PC-9 (cell line): ENCODE measurements around the gene SLC25A21. TPM values are rescaled to one million over a fixed set of nuclear protein-coding genes. Genes with fewer than 3 reads are reported as not detected.

Source experiments
- BruUV-seq: library from RNA; stranded (reverse); fragments of 400-500 nt; replicated peaks from 2 replicates; lab custom pipeline; 2021; lab: Mats Ljungman, UMichigan
- CTCF ChIA-PET: fragments of 300-600 bp; sonication (Branson Sonifier 250); formaldehyde crosslinking; loops from one replicate; lab custom pipeline; 2022; ENCODE audit warnings: antibody characterized with exemption; lab: Charles Lee
- POLR2A ChIA-PET: fragments of 300-600 bp; sonication (Branson Sonifier 250); formaldehyde crosslinking; loops from one replicate; lab custom pipeline; 2022; ENCODE audit warnings: antibody characterized with exemption; ENCODE audit not compliant: unreplicated experiment; lab: Charles Lee
- DNase-seq, 2 experiments: peaks; one replicate each; pipeline versions ENCODE4 v3.0.0 to v3.0.0-alpha.2; 2015 to 2022; ENCODE audit warnings: mixed read lengths in 1 of 2
- H2AFZ ChIP-seq: fragments of 200-600 bp; sonication (generic); 2 replicates; pipeline ENCODE4 v1.8.1; 2017; ENCODE audit warnings: antibody characterized with exemption
- H3F3A ChIP-seq: fragments of 200-600 bp; sonication (generic); 2 replicates; pipeline ENCODE4 v1.8.1; 2017; ENCODE audit warnings: antibody characterized with exemption, mild to moderate bottlenecking, low read depth; ENCODE audit not compliant: insufficient read depth
- H3K27ac ChIP-seq: fragments of 200-600 bp; sonication (generic); 2 replicates; pipeline ENCODE4 v1.6.1; 2016; ENCODE audit warnings: mixed run types
- H3K27me3 ChIP-seq: fragments of 200-600 bp; sonication (generic); 2 replicates; pipeline ENCODE4 v1.6.1; 2016; ENCODE audit warnings: low read depth, mixed run types; ENCODE audit not compliant: insufficient read depth
- H3K36me3 ChIP-seq: fragments of 200-600 bp; sonication (generic); 2 replicates; pipeline ENCODE4 v1.6.1; 2016; ENCODE audit warnings: low read depth, mixed run types
- H3K4me1 ChIP-seq: fragments of 200-600 bp; sonication (generic); replicated peaks from 2 replicates; pipeline ENCODE4 v1.6.1; 2016; ENCODE audit warnings: mixed run types; ENCODE audit not compliant: insufficient read depth
- H3K4me2 ChIP-seq: fragments of 200-600 bp; sonication (generic); 2 replicates; pipeline ENCODE4 v1.6.1; 2017; ENCODE audit warnings: mixed run types
- H3K4me3 ChIP-seq: fragments of 200-600 bp; sonication (generic); 2 replicates; pipeline ENCODE4 v1.6.1; 2016; ENCODE audit warnings: mixed run types
- H3K79me2 ChIP-seq: fragments of 200-600 bp; sonication (generic); 2 replicates; pipeline ENCODE4 v1.6.1; 2017; ENCODE audit warnings: low read depth, mixed run types
- H3K9me2 ChIP-seq: fragments of 200-600 bp; sonication (generic); 2 replicates; pipeline ENCODE4 v1.8.1; 2017; ENCODE audit warnings: mild to moderate bottlenecking; ENCODE audit not compliant: insufficient read depth
- H3K9me3 ChIP-seq: fragments of 200-600 bp; sonication (generic); 2 replicates; pipeline ENCODE4 v1.8.1; 2016; ENCODE audit warnings: low read depth; ENCODE audit not compliant: insufficient read depth
- H4K20me1 ChIP-seq: fragments of 200-600 bp; sonication (generic); 2 replicates; pipeline ENCODE4 v1.8.1; 2017; ENCODE audit not compliant: insufficient read depth
- CTCF ChIP-seq: fragments of 200-600 bp; sonication (generic); conservative IDR thresholded peaks from 2 replicates; pipeline ENCODE4 v1.6.1; 2017; ENCODE audit warnings: mixed run types, antibody characterized with exemption, mild to moderate bottlenecking, moderate library complexity
- EZH2 ChIP-seq: fragments of 200-600 bp; sonication (generic); IDR thresholded peaks from 2 replicates; pipeline ENCODE4 v1.8.0; 2017; ENCODE audit warnings: antibody characterized with exemption, low read depth
- intact Hi-C: fragments of 100-400 bp; cut with micrococcal nuclease; formaldehyde crosslinking; loops from one replicate; pipeline ENCODE4 v1.10.0; 2022; ENCODE audit not compliant: unreplicated experiment
- total RNA-seq: library from RNA; stranded (reverse); gene quantifications from 2 replicates; pipeline ENCODE4 v1.2.3, GENCODE V29; 2021

SLC25A21 gene
- total RNA-seq, 1 experiment from 2014 or later: 3.2 TPM

GRCh38 chr14:37133284-37133913, 39.0 kb downstream of the SLC25A21 start:
- CTCF ChIA-PET: interaction anchor here (0.6 to 1.0 kb wide), 2 partner anchors 183 to 484 kb away, joined by 3 to 4 read pairs; no protein-coding TSS in a partner anchor
- no TSS peak for BruUV-seq

GRCh38 chr14:37131205-37131604, 41.2 kb downstream of the SLC25A21 start:
- intact Hi-C loops: no loop called here
- no peaks in the 10 kb centered on the region for H3F3A ChIP-seq
- H3K9me3 ChIP-seq: no peaks in the 10 kb centered on the region
- no peak overlapping the region for H2AFZ ChIP-seq
- no peaks in the 10 kb centered on the region for H3K79me2 ChIP-seq
- no peak for TF ChIP-seq EZH2
- no peak for TF ChIP-seq CTCF
- H4K20me1 ChIP-seq: no peaks in the 10 kb centered on the region
- no peaks in the 10 kb centered on the region for H3K9me2 ChIP-seq
- no peak overlapping the region for H3K4me2 ChIP-seq
- no peaks in the 10 kb centered on the region for H3K4me1 ChIP-seq
- DNase-seq: no peak
- BruUV-seq: no TSS peak
- ChIA-PET POLR2A (no interaction called here), CTCF (no interaction called here)
- H3K27me3 ChIP-seq: no peaks in the 10 kb centered on the region
- no peaks in the 10 kb centered on the region for H3K36me3 ChIP-seq
- H3K27ac ChIP-seq: no peak overlapping the region
- no peak overlapping the region for H3K4me3 ChIP-seq

More at GRCh38 chr14:37133284-37133913, 39.0 kb downstream of the SLC25A21 start:
- no peak overlapping the region for H3K4me3 ChIP-seq
- H3K9me2 ChIP-seq: no peaks in the 10 kb centered on the region
- intact Hi-C loops: no loop called here
- H3F3A ChIP-seq: no peaks in the 10 kb centered on the region
- H4K20me1 ChIP-seq: no peaks in the 10 kb centered on the region
- no peak overlapping the region for H2AFZ ChIP-seq
- POLR2A ChIA-PET: no interaction called here
- H3K27ac ChIP-seq: no peak overlapping the region
- H3K4me2 ChIP-seq: no peak overlapping the region
- no peaks in the 10 kb centered on the region for H3K9me3 ChIP-seq
- TF ChIP-seq CTCF (no peak), EZH2 (no peak)
- no peak for DNase-seq
- H3K27me3 ChIP-seq: no peaks in the 10 kb centered on the region
- H3K36me3 ChIP-seq: no peaks in the 10 kb centered on the region
- H3K79me2 ChIP-seq: no peaks in the 10 kb centered on the region
- no peaks in the 10 kb centered on the region for H3K4me1 ChIP-seq

GRCh38 chr14:37129047-37129446, 43.4 kb downstream of the SLC25A21 start:
- POLR2A ChIA-PET: no interaction called here
- BruUV-seq: no TSS peak
- Histone ChIP-seq H3K27me3 (no peaks in the 10 kb centered on the region), H3K27ac (no peak overlapping the region), H3K79me2 (no peaks in the 10 kb centered on the region), H3K36me3 (no peaks in the 10 kb centered on the region), H3K9me3 (no peaks in the 10 kb centered on the region), H2AFZ (no peak overlapping the region), H3F3A (no peaks in the 10 kb centered on the region), H3K9me2 (no peaks in the 10 kb centered on the region), H3K4me2 (no peak overlapping the region), H4K20me1 (no peaks in the 10 kb centered on the region), H3K4me1 (no peaks in the 10 kb centered on the region), H3K4me3 (no peak overlapping the region)
- CTCF ChIA-PET: interaction anchor here (0.5 kb wide), 1 partner anchor 155 kb away, joined by 4 read pairs; no protein-coding TSS in a partner anchor
- DNase-seq: no peak
- TF ChIP-seq CTCF (no peak), EZH2 (no peak)
- intact Hi-C loops: no loop called here
